Bronchial epithelial cell (primary cell): ENCODE results near the gene KCNH5. TPM values are rescaled to one million over a fixed set of nuclear protein-coding genes. Genes with fewer than 3 reads are reported as not detected.
A peak's percentile ranks its signal among the peaks of the same experiment; 100 is the strongest.

Source experiments
- DNase-seq: peaks from one replicate; pipeline ENCODE4 v3.0.0-alpha.2; 2010; ENCODE audit warnings: low read depth
- FAIRE-seq: peaks from 2 replicates; lab custom pipeline; 2011; peaks lifted over from hg19 to GRCh38; lab: Jason Lieb, UNC
- H3K27me3 ChIP-seq: 2 replicates; pipeline ENCODE4 v1.5.1; 2011; ENCODE audit warnings: low read length; ENCODE audit not compliant: control insufficient read depth, insufficient read depth
- H3K36me3 ChIP-seq: 2 replicates; pipeline ENCODE4 v1.5.1; 2011; ENCODE audit warnings: low read length; ENCODE audit not compliant: control insufficient read depth, insufficient read depth
- H3K4me3 ChIP-seq: 2 replicates; pipeline ENCODE4 v1.5.1; 2011; ENCODE audit warnings: mild to moderate bottlenecking, low read depth, low read length, control low read depth
- CTCF ChIP-seq: IDR thresholded peaks from 2 replicates; pipeline ENCODE4 v1.5.1; 2011; ENCODE audit warnings: mild to moderate bottlenecking, moderate library complexity, low read length, control low read depth, inconsistent platforms; ENCODE audit not compliant: insufficient read depth, severe bottlenecking
- total RNA-seq: library from RNA; depleted of rRNA; stranded (reverse); fragments of >200 nt; gene quantifications from 2 replicates; pipeline ENCODE4 v1.2.1, GENCODE V29; 2014

KCNH5 gene
- total RNA-seq, 1 donor from 2014 or later, result under 0.01 TPM

- Histone ChIP-seq H3K36me3 (no peaks in the 10 kb centered on the region), H3K4me3 (no peak overlapping the region), H3K27me3 (no peaks in the 10 kb centered on the region)
- DNase-seq (no peak), FAIRE-seq (no peak)
- TF ChIP-seq CTCF, result no peak
Measured at GRCh38 chr14:62743560-62743959, 301.7 kb downstream of the KCNH5 start.

- DNase-seq, result no peak
- no peak for FAIRE-seq
- H3K4me3 ChIP-seq, result no peak overlapping the region
- no peaks in the 10 kb centered on the region for H3K27me3 ChIP-seq
- TF ChIP-seq CTCF, result no peak
- no peaks in the 10 kb centered on the region for H3K36me3 ChIP-seq
Measured at GRCh38 chr14:62743118-62743517, 302.1 kb downstream of the KCNH5 start.

GRCh38 chr14:62739647-62740046 lies 305.6 kb downstream of the KCNH5 start:
- no peaks in the 10 kb centered on the region for H3K36me3 ChIP-seq
- no peak overlapping the region for H3K4me3 ChIP-seq
- FAIRE-seq (no peak), DNase-seq (no peak)
- no peak for TF ChIP-seq CTCF
- no peaks in the 10 kb centered on the region for H3K27me3 ChIP-seq

- TF ChIP-seq CTCF, result no peak
Measured at GRCh38 chr14:62736048-62737043, 308.9 kb downstream of the KCNH5 start.

GRCh38 chr14:62734831-62735230 lies 310.4 kb downstream of the KCNH5 start:
- Histone ChIP-seq H3K4me3 (no peak overlapping the region), H3K36me3 (no peaks in the 10 kb centered on the region), H3K27me3 (no peaks in the 10 kb centered on the region)
- no peak for TF ChIP-seq CTCF
- FAIRE-seq (no peak), DNase-seq (peak; percentile 79)

More at GRCh38 chr14:62736048-62737043, 308.9 kb downstream of the KCNH5 start:
- no peak overlapping the region for H3K4me3 ChIP-seq
- no peaks in the 10 kb centered on the region for H3K36me3 ChIP-seq
- FAIRE-seq, result no peak
- no peaks in the 10 kb centered on the region for H3K27me3 ChIP-seq
- no peak for DNase-seq

- Histone ChIP-seq H3K36me3 (no peaks in the 10 kb centered on the region), H3K27me3 (no peaks in the 10 kb centered on the region), H3K4me3 (no peak overlapping the region)
- FAIRE-seq (no peak), DNase-seq (peak; percentile 72)
- TF ChIP-seq CTCF, result no peak
Measured at GRCh38 chr14:62722406-62722805, 322.9 kb downstream of the KCNH5 start.
